CD4-positive, alpha-beta T cell (primary cell): Measurements from ENCODE around the gene LDAH. TPM values are rescaled to one million over a fixed set of nuclear protein-coding genes. Genes with fewer than 3 reads are reported as not detected.

ENCODE experiments used
- ATAC-seq: fragments of 200-7000 bp; cut with Tn5 transposase; one replicate; pipeline ENCODE4 v1.10.0; 2022; ENCODE audit warnings: mild to moderate bottlenecking; ENCODE audit not compliant: poor library complexity
- CTCF ChIA-PET: fragments of 350-600 bp; sonication (Branson Sonifier 250); formaldehyde crosslinking; loops from one replicate; lab custom pipeline; 2021; ENCODE audit warnings: antibody characterized with exemption, inconsistent platforms; lab: Charles Lee
- POLR2A ChIA-PET: fragments of 350-600 bp; sonication (Branson Sonifier 250); formaldehyde crosslinking; loops from one replicate; lab custom pipeline; 2021; ENCODE audit warnings: antibody characterized with exemption, inconsistent platforms; lab: Charles Lee
- DNase-seq, 14 experiments: peaks; one replicate each; pipeline ENCODE4 v3.0.0-alpha.2; 2013 to 2020; ENCODE audit warnings: mixed read lengths in 2 of 14
- H3K27ac ChIP-seq, 2 donors: one replicate each; pipeline versions ENCODE4 v1.5.1 to v1.7.0; 2013; ENCODE audit warnings: low read length in 2 of 2, low read depth in 1 of 2, mild to moderate bottlenecking in 1 of 2
- H3K27me3 ChIP-seq, 2 experiments: 1 replicate in 1 of 2; 2 replicates in 1 of 2; pipeline versions ENCODE4 v1.6.1 to v1.7.0; 2013; ENCODE audit warnings: low read length in 2 of 2, control low read depth in 1 of 2, mild to moderate bottlenecking in 1 of 2, moderate library complexity in 1 of 2; ENCODE audit not compliant: insufficient read depth in 2 of 2, control insufficient read depth in 1 of 2
- H3K36me3 ChIP-seq: one replicate; pipeline ENCODE4 v1.6.1; 2013; ENCODE audit warnings: low read length, control low read depth; ENCODE audit not compliant: insufficient read depth
- H3K4me1 ChIP-seq: one replicate; pipeline ENCODE4 v1.6.1; 2013; ENCODE audit warnings: low read length, control low read depth; ENCODE audit not compliant: insufficient read depth
- H3K4me3 ChIP-seq: one replicate; pipeline ENCODE4 v1.5.1; 2013; ENCODE audit warnings: mild to moderate bottlenecking, low read length, moderate library complexity
- H3K9me3 ChIP-seq, 2 experiments: 1 replicate in 1 of 2; 2 replicates in 1 of 2; pipeline versions ENCODE4 v1.6.1 to v1.7.0; 2013; ENCODE audit warnings: low read length in 2 of 2, mild to moderate bottlenecking in 2 of 2, control low read depth in 1 of 2, moderate library complexity in 1 of 2; ENCODE audit not compliant: control insufficient read depth in 1 of 2, insufficient read depth in 1 of 2
- H3K27ac Mint-ChIP-seq: one replicate; pipeline ENCODE4 v1.8.0; 2020; ENCODE audit warnings: mixed read lengths
- H3K27me3 Mint-ChIP-seq: one replicate; pipeline ENCODE4 v1.8.0; 2021; ENCODE audit warnings: mixed read lengths
- H3K36me3 Mint-ChIP-seq: one replicate; pipeline ENCODE4 v1.8.0; 2021; ENCODE audit warnings: low read depth, mixed read lengths
- H3K4me1 Mint-ChIP-seq: one replicate; pipeline ENCODE4 v1.8.0; 2021; ENCODE audit warnings: low read depth, mixed read lengths
- H3K4me3 Mint-ChIP-seq: one replicate; pipeline ENCODE4 v1.8.0; 2020; ENCODE audit warnings: mild to moderate bottlenecking, mixed read lengths
- H3K9me3 Mint-ChIP-seq: one replicate; pipeline ENCODE4 v1.8.0; 2020; ENCODE audit warnings: mixed read lengths
- intact Hi-C, 2 experiments: fragments of 100-400 bp; cut with DNase I in 1 of 2; cut with micrococcal nuclease in 1 of 2; formaldehyde crosslinking; loops; one replicate each; pipeline versions ENCODE4 v1.15.1 to v1.9.0; 2023 to 2025; cut with DNase I, micrococcal nuclease
- total RNA-seq, 174 experiments: library from RNA in 2 of 174; stranded (reverse) in 2 of 174; gene quantifications; one replicate each; pipeline ENCODE4 v1.2.3 and lab custom pipeline; 2021 to 2026
- TF ChIP-seq, protein P1 (sequence below): fragments of 200-600 bp; IDR thresholded peaks from one replicate; pipeline ENCODE4 v1.8.0; 2022; ENCODE audit warnings: antibody characterized with exemption, mild to moderate bottlenecking

LDAH gene
- total RNA-seq, 2 experiments from 2014 or later = 6.5 to 7.2 TPM

DNA sequence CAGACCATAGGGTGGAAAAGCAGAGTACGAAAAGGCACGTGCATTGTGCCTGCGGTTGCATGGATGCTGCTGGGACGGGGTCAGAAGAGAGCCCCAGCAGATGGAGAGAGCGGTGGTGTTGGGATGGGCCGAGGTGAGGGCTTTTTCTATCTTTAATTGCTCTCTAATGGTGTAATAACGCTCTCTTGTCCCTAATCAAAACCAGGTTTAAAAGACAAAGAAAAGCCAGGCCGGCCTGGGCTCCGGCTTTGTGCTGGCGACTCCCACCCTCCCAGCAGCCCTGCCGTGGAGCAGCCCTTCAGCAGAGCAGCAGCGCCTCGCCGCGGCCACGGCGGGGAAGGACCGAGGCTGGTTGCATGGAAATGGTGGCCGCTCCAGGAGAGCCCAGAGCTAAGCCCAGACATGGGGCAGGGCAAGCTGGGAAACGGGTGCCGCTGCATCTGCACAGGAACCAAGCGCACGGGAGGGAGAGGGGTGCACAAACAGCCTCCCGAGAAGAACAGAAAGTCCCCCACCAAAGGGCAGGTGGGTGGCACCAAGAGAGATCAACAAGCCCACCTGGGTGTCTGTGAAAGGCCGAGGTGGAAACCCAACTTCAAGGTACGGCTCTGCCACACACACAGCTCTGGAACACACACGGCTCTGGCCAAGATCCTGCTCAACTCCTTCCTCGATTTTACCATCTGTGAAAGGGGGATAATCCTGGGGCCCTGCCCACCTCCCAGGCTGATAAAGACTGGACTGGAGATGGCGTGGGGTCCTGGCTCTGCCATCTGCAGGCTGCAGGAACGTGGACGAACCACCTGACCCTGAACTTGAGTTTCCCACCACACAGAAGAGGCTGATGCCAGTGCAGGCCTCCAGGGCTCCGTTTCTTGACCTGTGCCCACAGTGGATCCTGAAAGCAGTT, 187.0 kb downstream of the LDAH start:
- Histone ChIP-seq H3K27ac (no peak overlapping the region), H3K4me3 (no peak overlapping the region), H3K9me3 (no peaks in the 10 kb centered on the region), H3K27me3 (no peaks in the 10 kb centered on the region), H3K36me3 (peaks cover 48% of the 10 kb centered on the region), H3K4me1 (no peaks in the 10 kb centered on the region)
- no peaks in the 10 kb centered on the region for H3K4me1 Mint-ChIP-seq
- ChIA-PET CTCF (interaction anchor here (1.2 to 1.6 kb wide), 2 partner anchors 15 to 189 kb away, joined by 4 to 5 read pairs; partner anchors contain the start of genes HS1BP3 and RHOB), POLR2A (no interaction called here)
- H3K27ac Mint-ChIP-seq = no peak overlapping the region
- DNase-seq (peak in 9 of 14 experiments; percentile 14 to 57 (median 24)), ATAC-seq (peak; percentile 71)
- TF ChIP-seq, protein P1, sequence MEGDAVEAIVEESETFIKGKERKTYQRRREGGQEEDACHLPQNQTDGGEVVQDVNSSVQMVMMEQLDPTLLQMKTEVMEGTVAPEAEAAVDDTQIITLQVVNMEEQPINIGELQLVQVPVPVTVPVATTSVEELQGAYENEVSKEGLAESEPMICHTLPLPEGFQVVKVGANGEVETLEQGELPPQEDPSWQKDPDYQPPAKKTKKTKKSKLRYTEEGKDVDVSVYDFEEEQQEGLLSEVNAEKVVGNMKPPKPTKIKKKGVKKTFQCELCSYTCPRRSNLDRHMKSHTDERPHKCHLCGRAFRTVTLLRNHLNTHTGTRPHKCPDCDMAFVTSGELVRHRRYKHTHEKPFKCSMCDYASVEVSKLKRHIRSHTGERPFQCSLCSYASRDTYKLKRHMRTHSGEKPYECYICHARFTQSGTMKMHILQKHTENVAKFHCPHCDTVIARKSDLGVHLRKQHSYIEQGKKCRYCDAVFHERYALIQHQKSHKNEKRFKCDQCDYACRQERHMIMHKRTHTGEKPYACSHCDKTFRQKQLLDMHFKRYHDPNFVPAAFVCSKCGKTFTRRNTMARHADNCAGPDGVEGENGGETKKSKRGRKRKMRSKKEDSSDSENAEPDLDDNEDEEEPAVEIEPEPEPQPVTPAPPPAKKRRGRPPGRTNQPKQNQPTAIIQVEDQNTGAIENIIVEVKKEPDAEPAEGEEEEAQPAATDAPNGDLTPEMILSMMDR = no peak
- H3K27me3 Mint-ChIP-seq = no peaks in the 10 kb centered on the region
- peaks cover 51% of the 10 kb centered on the region for H3K36me3 Mint-ChIP-seq
- intact Hi-C loops = no loop called here
- H3K4me3 Mint-ChIP-seq = no peak overlapping the region
- H3K9me3 Mint-ChIP-seq = no peaks in the 10 kb centered on the region

DNA sequence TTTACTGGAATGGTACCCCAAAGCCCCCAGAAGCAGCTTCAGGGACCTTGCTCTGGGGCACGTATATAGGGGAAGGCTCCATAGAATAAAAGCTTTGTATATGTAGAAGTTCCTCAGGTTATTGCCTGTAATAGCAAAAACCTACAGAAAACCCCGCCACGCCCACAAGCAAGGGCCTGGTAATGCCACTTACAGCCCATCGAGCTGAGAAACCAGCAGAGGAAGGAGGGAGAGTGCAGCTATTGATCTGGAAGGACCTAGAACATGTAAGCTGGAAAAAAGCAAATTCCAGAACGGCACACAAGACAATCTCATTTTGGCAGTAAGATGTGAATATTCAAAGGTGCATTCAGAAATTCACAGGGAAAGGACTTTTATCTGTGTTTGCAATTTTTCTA, 187.8 kb downstream of the LDAH start:
- H3K27ac ChIP-seq = no peak overlapping the region
- Mint-ChIP-seq H3K9me3 (no peaks in the 10 kb centered on the region), H3K4me1 (no peaks in the 10 kb centered on the region), H3K27ac (no peak overlapping the region), H3K27me3 (no peaks in the 10 kb centered on the region), H3K4me3 (no peak overlapping the region), H3K36me3 (peaks cover 45% of the 10 kb centered on the region)
- ChIA-PET POLR2A (no interaction called here), CTCF (interaction anchor here (1.2 to 1.6 kb wide), 2 partner anchors 16 to 188 kb away, joined by 4 to 5 read pairs; partner anchors contain the start of genes HS1BP3 and RHOB)
- intact Hi-C loops = no loop called here
- no peak overlapping the region for H3K4me3 ChIP-seq
- DNase-seq (no peak), ATAC-seq (no peak)
- no peaks in the 10 kb centered on the region for H3K27me3 ChIP-seq
- no peaks in the 10 kb centered on the region for H3K4me1 ChIP-seq
- peaks cover 41% of the 10 kb centered on the region for H3K36me3 ChIP-seq
- TF ChIP-seq, protein P1 = no peak
- H3K9me3 ChIP-seq = no peaks in the 10 kb centered on the region

DNA sequence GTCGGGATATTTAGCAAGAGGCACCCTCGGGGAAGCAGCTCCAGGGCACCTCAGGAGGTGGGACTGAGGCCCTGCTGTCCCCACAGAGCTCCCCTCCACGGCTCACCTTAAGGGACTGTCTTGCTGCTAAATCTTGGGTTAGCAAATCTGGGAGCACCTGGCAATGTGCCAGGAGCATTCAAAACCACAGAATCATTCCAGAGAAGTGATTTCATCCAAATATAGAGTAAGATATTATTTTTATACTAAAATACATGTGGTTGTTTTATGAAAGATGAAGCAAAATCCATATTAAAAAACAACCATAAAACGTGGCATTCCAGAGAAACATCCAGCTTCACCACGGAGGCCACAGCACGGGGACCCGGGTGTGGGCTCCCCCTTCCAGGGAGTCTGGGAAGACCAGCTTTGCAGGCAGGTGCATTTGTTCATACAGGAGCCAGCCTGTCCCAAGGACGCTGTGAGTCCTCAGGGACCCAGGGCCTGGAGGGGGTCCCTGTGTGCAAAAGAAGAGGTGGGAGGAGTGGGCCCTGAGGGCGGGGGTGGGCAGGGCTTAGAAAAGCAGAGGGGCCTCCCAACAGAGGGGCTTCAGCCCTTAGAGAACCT, 188.3 kb downstream of the LDAH start:
- no peaks in the 10 kb centered on the region for H3K27me3 Mint-ChIP-seq
- TF ChIP-seq, protein P1 = no peak
- H3K4me1 Mint-ChIP-seq = no peaks in the 10 kb centered on the region
- H3K27ac ChIP-seq = no peak overlapping the region
- no peak overlapping the region for H3K4me3 ChIP-seq
- ATAC-seq = no peak
- peaks cover 37% of the 10 kb centered on the region for H3K36me3 ChIP-seq
- no peaks in the 10 kb centered on the region for H3K9me3 ChIP-seq
- no peak overlapping the region for H3K4me3 Mint-ChIP-seq
- intact Hi-C loops = no loop called here
- no peaks in the 10 kb centered on the region for H3K27me3 ChIP-seq
- CTCF ChIA-PET = interaction anchor here (0.6 to 1.6 kb wide), 2 partner anchors 188 to 378 kb away, joined by 3 to 4 read pairs; partner anchors contain the start of gene RHOB
- DNase-seq = no peak
- POLR2A ChIA-PET = no interaction called here
- H3K9me3 Mint-ChIP-seq = no peaks in the 10 kb centered on the region
- H3K27ac Mint-ChIP-seq = no peak overlapping the region
- no peaks in the 10 kb centered on the region for H3K4me1 ChIP-seq
- peaks cover 40% of the 10 kb centered on the region for H3K36me3 Mint-ChIP-seq

Other genes starting within 250 kb of the LDAH start
- 10 to 100 TPM in 1 of 2 experiments, 1 to 10 TPM in 1; 8.8 to 10.1 TPM for gene HS1BP3, start 172.0 kb downstream of the LDAH start, total RNA-seq
- under 1 TPM; 0.05 to 0.14 TPM for gene GDF7, start 156.0 kb downstream of the LDAH start, total RNA-seq
- not detected for gene APOB, start 221.0 kb upstream of the LDAH start, total RNA-seq